CD8-positive, alpha-beta memory T cell (primary cell): Measurements from ENCODE around the gene RASA3. TPM values are rescaled to one million over a fixed set of nuclear protein-coding genes. Genes with fewer than 3 reads are reported as not detected.

Source experiments
- CTCF ChIA-PET: fragments of 350-600 bp; sonication (Branson Sonifier 250); formaldehyde crosslinking; loops from one replicate; lab custom pipeline; 2021; ENCODE audit warnings: antibody characterized with exemption; lab: Charles Lee
- POLR2A ChIA-PET: fragments of 350-600 bp; sonication (Branson Sonifier 250); formaldehyde crosslinking; loops from one replicate; lab custom pipeline; 2021; ENCODE audit warnings: antibody characterized with exemption; lab: Charles Lee
- DNase-seq, 5 donors: peaks; one replicate each; pipeline versions ENCODE4 v3.0.0 to v3.0.0-alpha.2; 2020 to 2022; ENCODE audit warnings: mixed read lengths in 1 of 5
- H3K27ac ChIP-seq: one replicate; pipeline ENCODE4 v1.7.0; 2013; ENCODE audit warnings: low read depth, mild to moderate bottlenecking, low read length, moderate library complexity
- H3K27me3 ChIP-seq: 2 replicates; pipeline ENCODE4 v1.7.0; 2013; ENCODE audit warnings: low read length, mild to moderate bottlenecking; ENCODE audit not compliant: insufficient read depth, poor library complexity, severe bottlenecking
- H3K36me3 ChIP-seq: 2 replicates; pipeline ENCODE4 v1.7.0; 2013; ENCODE audit warnings: mild to moderate bottlenecking, low read length, moderate library complexity; ENCODE audit not compliant: insufficient read depth
- H3K4me1 ChIP-seq: 2 replicates; pipeline ENCODE4 v1.7.0; 2013; ENCODE audit warnings: mild to moderate bottlenecking, low read length, moderate library complexity; ENCODE audit not compliant: insufficient read depth
- H3K4me3 ChIP-seq: 2 replicates; pipeline ENCODE4 v1.7.0; 2013; ENCODE audit warnings: mild to moderate bottlenecking, low read length
- H3K9me3 ChIP-seq: 2 replicates; pipeline ENCODE4 v1.7.0; 2013; ENCODE audit warnings: mild to moderate bottlenecking, low read length
- H3K27ac Mint-ChIP-seq, 8 donors: one replicate each; pipeline ENCODE4 v1.8.0; 2020 to 2021; ENCODE audit warnings: mixed read lengths in 8 of 8, mild to moderate bottlenecking in 6 of 8, inconsistent platforms in 3 of 8, moderate library complexity in 3 of 8
- H3K27me3 Mint-ChIP-seq, 2 donors: one replicate each; pipeline ENCODE4 v1.8.0; 2020 to 2021; ENCODE audit warnings: mixed read lengths in 2 of 2, mild to moderate bottlenecking in 1 of 2, moderate library complexity in 1 of 2
- H3K36me3 Mint-ChIP-seq, 3 donors: one replicate each; pipeline ENCODE4 v1.8.0; 2020 to 2021; ENCODE audit warnings: mixed read lengths in 3 of 3, inconsistent platforms in 1 of 3, mild to moderate bottlenecking in 1 of 3
- H3K4me1 Mint-ChIP-seq, 3 donors: one replicate each; pipeline ENCODE4 v1.8.0; 2020 to 2021; ENCODE audit warnings: mixed read lengths in 3 of 3, inconsistent platforms in 1 of 3, mild to moderate bottlenecking in 1 of 3
- H3K4me3 Mint-ChIP-seq, 7 donors: one replicate each; pipeline ENCODE4 v1.8.0; 2020 to 2021; ENCODE audit warnings: mixed read lengths in 7 of 7, mild to moderate bottlenecking in 6 of 7, moderate library complexity in 4 of 7, inconsistent platforms in 2 of 7
- H3K9me3 Mint-ChIP-seq, 5 donors: one replicate each; pipeline ENCODE4 v1.8.0; 2020 to 2022; ENCODE audit warnings: mixed read lengths in 5 of 5, mild to moderate bottlenecking in 3 of 5, moderate library complexity in 2 of 5, inconsistent platforms in 1 of 5
- polyA plus RNA-seq: library from polyadenylated mRNA; unstranded; fragments of 300-500 nt; fragmentation: Illumina TruSeq; gene quantifications from one replicate; pipeline ENCODE4 v1.2.3, GENCODE V29; 2021
- total RNA-seq, 2 experiments: library from RNA; stranded (reverse); gene quantifications; one replicate each; pipeline ENCODE4 v1.2.3, GENCODE V29; 2021

RASA3 gene
- total and polyA plus RNA-seq, 3 experiments from 2014 or later = 26.4 to 123 (median 27.1) TPM

DNA sequence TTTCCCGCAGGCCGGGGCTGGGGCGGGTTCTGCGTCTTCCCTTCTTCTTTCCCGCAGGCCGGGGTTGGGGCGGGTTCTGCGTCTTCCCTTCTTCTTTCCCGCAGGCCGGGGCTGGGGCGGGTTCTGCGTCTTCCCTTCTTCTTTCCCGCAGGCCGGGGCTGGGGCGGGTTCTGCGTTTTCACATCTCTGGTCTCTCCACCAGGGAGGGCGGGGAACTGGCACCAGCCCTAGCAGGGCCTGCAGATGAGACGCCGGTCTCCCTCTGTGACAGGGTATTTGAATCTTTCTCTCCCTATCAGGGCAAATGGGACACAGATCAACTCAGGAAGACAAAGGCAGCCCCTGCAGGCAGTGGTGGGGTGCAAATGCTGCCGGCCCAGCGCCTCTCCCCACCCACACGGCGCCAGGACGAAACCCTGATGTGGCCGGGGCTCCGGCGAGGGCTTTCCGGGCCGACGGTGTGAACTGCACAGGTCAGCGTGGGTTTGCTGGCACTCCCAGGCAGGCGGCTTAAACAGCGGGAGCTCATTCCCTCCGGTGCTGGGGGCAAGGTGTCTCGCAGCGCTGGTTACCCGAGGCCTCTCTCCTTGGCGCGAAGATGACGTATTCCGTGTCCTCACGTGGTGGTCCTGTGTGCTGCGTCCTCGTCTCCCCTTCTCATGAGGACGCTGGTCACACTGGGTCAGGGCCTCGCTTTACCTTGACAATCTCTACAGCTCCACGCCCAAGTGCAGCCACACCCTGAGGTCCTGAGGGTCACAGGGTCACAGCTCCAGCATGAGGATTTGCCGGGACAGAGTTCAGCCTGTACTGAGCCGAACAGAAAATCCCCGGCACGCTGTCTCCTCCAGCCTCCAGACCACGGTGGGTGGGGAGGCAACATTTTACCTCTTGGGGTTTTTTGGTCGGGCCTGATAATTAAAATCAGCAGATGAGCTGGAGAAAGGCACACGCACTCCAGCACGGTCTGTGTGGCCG lies 157.8 kb downstream of the RASA3 start:
- H3K27me3 ChIP-seq = no peaks in the 10 kb centered on the region
- no peak overlapping the region for H3K27ac Mint-ChIP-seq
- no peak overlapping the region for H3K4me3 Mint-ChIP-seq
- H3K27ac ChIP-seq = no peak overlapping the region
- H3K9me3 ChIP-seq = no peaks in the 10 kb centered on the region
- no peak overlapping the region for H3K4me3 ChIP-seq
- peaks cover 46% of the 10 kb centered on the region for H3K36me3 ChIP-seq
- CTCF ChIA-PET = no interaction called here
- H3K4me1 Mint-ChIP-seq = peaks cover 0 to 1% (median 0%) of the 10 kb centered on the region in 3 donors
- POLR2A ChIA-PET = no interaction called here
- H3K4me1 ChIP-seq = no peaks in the 10 kb centered on the region
- H3K36me3 Mint-ChIP-seq = peaks cover 0 to 79% (median 10%) of the 10 kb centered on the region in 3 donors
- H3K27me3 Mint-ChIP-seq = peaks cover 0 to 5% of the 10 kb centered on the region in 2 donors
- H3K9me3 Mint-ChIP-seq = peaks cover 0 to 4% (median 0%) of the 10 kb centered on the region in 5 donors
- no peak for DNase-seq

DNA sequence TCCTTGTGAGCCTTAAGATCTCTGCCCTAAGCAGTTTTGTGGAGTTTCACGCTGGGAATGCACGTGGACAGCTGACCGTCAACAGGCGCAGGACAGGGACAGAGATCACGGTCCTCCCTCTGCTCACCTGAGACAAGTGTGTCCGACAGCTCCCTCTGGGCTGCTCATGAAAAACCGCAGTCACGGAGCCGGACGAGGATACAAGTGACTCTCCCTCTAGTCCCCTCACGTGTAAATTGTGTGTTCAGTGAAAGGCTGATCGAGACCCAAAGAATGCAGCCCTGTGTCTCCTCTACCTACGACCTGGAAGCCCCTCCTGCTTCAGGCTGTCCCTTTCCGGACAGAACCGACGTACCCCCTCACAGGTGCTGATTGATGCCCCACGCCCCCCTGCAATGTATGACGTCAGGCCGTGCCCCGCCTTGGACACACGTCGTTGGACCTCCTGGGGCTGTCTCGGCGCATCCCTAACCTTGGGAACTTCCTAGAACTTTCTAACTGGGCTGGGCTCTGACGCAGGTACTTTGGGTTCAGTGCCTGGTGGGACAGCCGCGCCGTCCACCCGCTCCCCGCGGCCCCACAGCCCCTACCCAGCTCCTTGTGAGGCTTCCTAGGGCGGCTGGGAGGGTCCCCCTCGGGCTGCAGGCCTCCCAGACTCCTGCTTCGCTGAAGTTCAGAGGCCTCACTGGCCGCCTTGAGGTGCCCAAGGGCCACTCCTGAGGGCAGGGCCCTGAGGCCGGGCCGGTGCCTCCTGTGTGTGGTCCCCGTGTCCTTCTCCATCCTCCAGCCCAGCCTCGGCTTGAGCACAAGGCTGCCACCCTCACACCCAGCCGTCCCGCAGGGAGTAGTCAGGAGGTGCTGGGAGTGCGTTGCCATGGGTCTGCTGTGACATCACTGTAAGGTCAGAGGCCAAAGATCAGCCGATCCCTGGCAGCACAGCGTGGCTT lies 158.9 kb downstream of the RASA3 start, which contains the start of gene C13orf46:
Gene C13orf46, minus strand, starts transcription at position 859 of the 947 bp plus-strand sequence. Its CDS starts 79 bp downstream, at position 780.
- no peak within 1 kb of the TSS for H3K4me3 ChIP-seq
- H3K27me3 Mint-ChIP-seq = peaks cover 0 to 10% of the 10 kb centered on the region in 2 donors
- H3K4me3 Mint-ChIP-seq = peak within 1 kb of the TSS in 1 of 7 donors; percentile 54
- H3K27me3 ChIP-seq = no peaks in the 10 kb centered on the region
- H3K9me3 ChIP-seq = no peaks in the 10 kb centered on the region
- ChIA-PET CTCF (interaction anchor here (1.0 kb wide), 1 partner anchor 137 kb away, joined by 3 read pairs; no protein-coding TSS in a partner anchor), POLR2A (no interaction called here)
- no peaks in the 10 kb centered on the region for H3K4me1 ChIP-seq
- H3K27ac Mint-ChIP-seq = peak within 1 kb of the TSS in 4 of 8 donors; percentile 32 to 67 (median 42)
- H3K9me3 Mint-ChIP-seq = peaks cover 0 to 2% (median 0%) of the 10 kb centered on the region in 5 donors
- H3K36me3 ChIP-seq = peaks cover 36% of the 10 kb centered on the region
- peaks cover 0 to 74% (median 6%) of the 10 kb centered on the region in 3 donors for H3K36me3 Mint-ChIP-seq
- H3K4me1 Mint-ChIP-seq = peaks cover 0 to 1% (median 0%) of the 10 kb centered on the region in 3 donors
- no peak for DNase-seq
- no peak within 1 kb of the TSS for H3K27ac ChIP-seq

DNA sequence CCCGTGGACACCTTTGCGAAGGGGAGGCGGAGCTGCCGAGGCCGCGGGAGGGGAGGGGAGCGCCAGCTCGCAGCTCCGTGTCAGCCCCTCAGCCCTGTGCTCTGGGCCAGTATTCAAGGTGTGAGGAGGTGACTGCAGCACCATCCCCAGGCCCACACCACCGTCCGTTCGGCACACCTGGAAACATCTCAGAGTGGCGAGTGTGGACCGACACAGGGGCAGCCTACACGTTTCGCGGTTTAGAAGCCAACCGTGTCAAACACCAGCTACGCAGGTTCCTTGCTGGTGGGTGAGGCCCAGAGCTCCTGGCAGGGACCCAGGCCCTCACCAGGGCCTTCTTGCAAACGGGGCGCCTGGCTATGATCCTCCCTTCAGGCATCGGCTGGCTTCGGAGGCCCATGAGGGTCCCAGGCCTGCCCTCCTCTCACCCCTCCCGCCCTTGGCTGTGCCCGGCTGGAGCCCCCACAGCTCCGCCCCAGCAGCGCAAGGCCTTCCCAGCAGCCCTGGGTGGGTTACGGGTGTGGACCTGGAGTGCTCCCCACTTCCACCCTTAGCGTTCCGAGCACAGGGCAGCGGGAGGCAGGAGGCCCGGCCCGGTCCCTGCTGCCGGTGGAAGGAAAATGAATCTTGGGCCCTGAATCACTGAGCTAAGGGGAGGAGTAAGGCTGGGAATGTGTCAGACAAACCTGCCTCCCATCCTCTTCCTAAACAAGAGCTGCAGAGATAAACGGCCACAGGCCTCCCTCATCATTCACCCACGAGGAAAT lies 159.8 kb downstream of the RASA3 start:
- H3K36me3 ChIP-seq = peaks cover 29% of the 10 kb centered on the region
- peak overlapping the region in 1 of 7 donors; percentile 61 for H3K4me3 Mint-ChIP-seq
- no peaks in the 10 kb centered on the region for H3K27me3 ChIP-seq
- peaks cover 0 to 2% (median 0%) of the 10 kb centered on the region in 5 donors for H3K9me3 Mint-ChIP-seq
- no peaks in the 10 kb centered on the region for H3K4me1 ChIP-seq
- ChIA-PET CTCF (interaction anchor here (1.0 kb wide), 1 partner anchor 138 kb away, joined by 3 read pairs; no protein-coding TSS in a partner anchor), POLR2A (no interaction called here)
- H3K27ac Mint-ChIP-seq = peak overlapping the region in 2 of 8 donors; percentile 42 to 43
- H3K9me3 ChIP-seq = no peaks in the 10 kb centered on the region
- peaks cover 0 to 10% of the 10 kb centered on the region in 2 donors for H3K27me3 Mint-ChIP-seq
- H3K27ac ChIP-seq = no peak overlapping the region
- no peak for DNase-seq
- peaks cover 0 to 1% (median 0%) of the 10 kb centered on the region in 3 donors for H3K4me1 Mint-ChIP-seq
- H3K36me3 Mint-ChIP-seq = peaks cover 0 to 67% (median 6%) of the 10 kb centered on the region in 3 donors
- H3K4me3 ChIP-seq = no peak overlapping the region

DNA sequence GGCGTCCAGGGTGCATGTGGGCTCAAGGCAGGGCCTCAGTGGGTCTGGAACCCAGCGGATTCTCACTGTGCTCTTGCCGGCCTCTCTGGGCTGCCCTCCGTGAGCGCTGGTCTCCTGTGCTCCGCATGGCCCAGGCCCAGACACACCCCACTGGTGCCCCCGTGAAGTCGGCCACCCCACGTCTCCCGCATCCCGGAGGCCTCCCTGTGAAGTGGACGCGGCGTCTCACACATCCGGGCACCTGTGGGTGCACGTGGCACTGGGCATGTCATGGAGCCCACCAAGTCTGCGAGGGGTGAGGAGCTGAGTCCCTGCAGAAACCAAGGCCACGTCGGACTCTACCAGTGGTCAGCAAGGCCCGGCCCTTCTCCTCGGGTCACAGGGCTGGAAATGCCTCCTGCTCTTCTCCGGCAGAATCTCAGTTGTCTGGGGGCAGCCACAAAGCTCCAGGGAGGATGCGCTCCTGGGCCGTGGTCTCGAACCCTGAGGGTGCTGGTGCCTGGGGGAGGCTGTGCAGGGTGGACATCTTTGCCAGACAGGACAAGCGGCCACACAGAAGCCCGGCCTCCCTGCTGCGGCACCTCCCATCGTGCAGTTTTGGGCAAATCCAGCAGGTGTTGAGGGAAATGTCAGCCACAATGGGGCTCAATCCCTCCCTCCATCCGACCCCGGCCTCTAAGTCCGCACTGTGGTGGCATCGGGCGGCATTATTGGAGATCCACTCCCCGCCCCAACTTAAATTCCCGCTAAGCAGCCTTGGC lies 160.8 kb downstream of the RASA3 start:
- no peaks in the 10 kb centered on the region for H3K27me3 ChIP-seq

DNA sequence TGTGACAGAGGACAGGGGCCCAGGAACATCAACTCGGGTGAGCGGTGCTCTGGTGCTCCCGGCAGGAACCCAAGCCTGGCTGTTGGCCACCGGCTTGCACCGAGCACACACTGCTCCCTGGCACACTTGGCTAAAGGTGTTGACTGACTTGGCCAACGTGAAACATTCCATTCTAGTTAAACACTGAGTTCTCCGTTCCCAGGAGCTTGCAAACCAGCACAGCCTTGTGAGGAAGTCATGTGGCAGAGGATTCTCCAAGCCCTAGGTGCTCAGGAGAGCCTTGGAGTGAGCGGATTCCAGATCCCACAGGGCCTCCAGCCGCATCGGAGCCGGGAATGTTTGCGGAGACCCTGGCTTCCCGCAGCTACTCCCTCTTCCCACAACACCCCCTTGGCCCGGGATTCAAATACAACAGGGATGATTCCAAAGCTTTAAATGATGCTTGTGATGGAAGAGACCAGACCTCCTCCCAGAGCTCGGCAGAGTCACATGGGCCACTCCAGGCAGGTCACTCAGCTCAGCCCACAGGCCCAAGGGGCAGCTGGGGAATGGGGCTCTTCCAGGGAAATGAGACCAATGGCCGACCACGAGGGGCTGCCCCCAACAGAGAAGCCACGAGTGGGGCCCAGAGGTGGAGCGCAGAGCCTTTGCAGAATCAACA lies 161.5 kb downstream of the RASA3 start:
- H3K36me3 Mint-ChIP-seq = peaks cover 0 to 53% (median 6%) of the 10 kb centered on the region in 3 donors
- no peaks in the 10 kb centered on the region for H3K27me3 ChIP-seq
- ChIA-PET CTCF (interaction anchor here (0.7 kb wide), 1 partner anchor 9 kb away, joined by 3 read pairs; no protein-coding TSS in a partner anchor), POLR2A (no interaction called here)
- H3K4me1 Mint-ChIP-seq = peaks cover 0 to 1% (median 0%) of the 10 kb centered on the region in 3 donors
- H3K4me3 ChIP-seq = no peak overlapping the region
- H3K4me1 ChIP-seq = no peaks in the 10 kb centered on the region
- peaks cover 0 to 13% of the 10 kb centered on the region in 2 donors for H3K27me3 Mint-ChIP-seq
- H3K36me3 ChIP-seq = peaks cover 20% of the 10 kb centered on the region
- peak overlapping the region in 2 of 8 donors; percentile 12 to 36 for H3K27ac Mint-ChIP-seq
- no peaks in the 10 kb centered on the region for H3K9me3 ChIP-seq
- no peak overlapping the region for H3K4me3 Mint-ChIP-seq
- H3K27ac ChIP-seq = no peak overlapping the region
- H3K9me3 Mint-ChIP-seq = peaks cover 0 to 2% (median 0%) of the 10 kb centered on the region in 5 donors
- peak in 1 of 5 donors; percentile 34 for DNase-seq

More for the DNA sequence above, 160.8 kb downstream of the RASA3 start:
- no peaks in the 10 kb centered on the region for H3K4me1 ChIP-seq
- Mint-ChIP-seq H3K4me1 (peaks cover 0 to 1% (median 0%) of the 10 kb centered on the region in 3 donors), H3K36me3 (peaks cover 0 to 58% (median 6%) of the 10 kb centered on the region in 3 donors), H3K27me3 (peaks cover 0 to 13% of the 10 kb centered on the region in 2 donors), H3K27ac (peak overlapping the region in 1 of 8 donors; percentile 36), H3K4me3 (peak overlapping the region in 1 of 7 donors; percentile 74), H3K9me3 (peaks cover 0 to 2% (median 0%) of the 10 kb centered on the region in 5 donors)
- no peaks in the 10 kb centered on the region for H3K9me3 ChIP-seq
- CTCF ChIA-PET = interaction anchor here (0.7 kb wide), 1 partner anchor 9 kb away, joined by 3 read pairs; no protein-coding TSS in a partner anchor
- no peak overlapping the region for H3K27ac ChIP-seq
- H3K36me3 ChIP-seq = peaks cover 20% of the 10 kb centered on the region
- POLR2A ChIA-PET = no interaction called here
- DNase-seq = peak in 1 of 5 donors; percentile 45
- no peak overlapping the region for H3K4me3 ChIP-seq

DNA sequence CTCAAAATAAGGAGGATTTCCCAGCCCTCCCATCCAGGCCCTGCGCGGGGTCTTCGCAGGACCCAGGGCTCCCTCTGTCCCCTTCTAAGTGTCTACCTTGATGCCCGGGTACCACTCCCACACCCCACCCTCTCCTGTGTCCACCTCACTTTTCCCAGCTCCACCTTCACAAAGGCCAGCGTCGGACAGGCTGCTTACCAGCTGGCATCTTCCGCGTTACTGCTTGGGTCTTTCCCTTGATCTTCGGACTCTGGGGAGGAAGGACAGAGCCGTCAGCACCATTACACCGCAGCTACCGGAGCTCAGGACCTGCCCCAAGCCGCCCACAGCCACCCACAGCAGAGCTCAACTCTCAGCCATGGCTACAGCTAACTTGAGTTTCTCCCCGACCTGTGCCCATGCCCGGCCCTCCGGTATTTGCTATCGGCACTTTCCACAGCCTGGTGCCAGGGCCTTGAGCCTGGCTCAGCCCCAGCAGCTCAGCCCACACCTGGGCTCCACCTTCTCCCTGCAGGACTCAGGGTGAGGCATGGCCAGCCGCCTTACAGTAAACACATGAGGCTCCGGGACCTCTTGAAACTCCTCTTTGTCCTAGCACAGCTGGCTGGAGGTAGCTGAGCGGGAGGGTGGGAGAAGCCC lies 162.3 kb downstream of the RASA3 start:
- H3K4me3 Mint-ChIP-seq = peak overlapping the region in 1 of 7 donors; percentile 23
- H3K4me1 Mint-ChIP-seq = no peaks in the 10 kb centered on the region
- Histone ChIP-seq H3K27ac (no peak overlapping the region), H3K36me3 (peaks cover 12% of the 10 kb centered on the region), H3K4me3 (no peak overlapping the region), H3K9me3 (no peaks in the 10 kb centered on the region), H3K4me1 (no peaks in the 10 kb centered on the region), H3K27me3 (no peaks in the 10 kb centered on the region)
- DNase-seq = peak in 1 of 5 donors; percentile 39
- peaks cover 0 to 46% (median 3%) of the 10 kb centered on the region in 3 donors for H3K36me3 Mint-ChIP-seq
- H3K9me3 Mint-ChIP-seq = peaks cover 0 to 2% (median 0%) of the 10 kb centered on the region in 5 donors
- POLR2A ChIA-PET = no interaction called here
- peaks cover 0 to 13% of the 10 kb centered on the region in 2 donors for H3K27me3 Mint-ChIP-seq
- H3K27ac Mint-ChIP-seq = peak overlapping the region in 1 of 8 donors; percentile 18
- CTCF ChIA-PET = no interaction called here
